ENCODE results near the gene CBARP. TPM values are rescaled to one million over a fixed set of nuclear protein-coding genes. Genes with fewer than 3 reads are reported as not detected.

The CBARP gene
- total and polyA plus RNA-seq, 2 experiments from 2014 or later = 0.41 to 4.5 TPM

GRCh38 chr19:1238369-1239303 is 831 bp upstream of the CBARP start:
- Histone ChIP-seq H3K4me1 (ENCODE audit: insufficient read depth) (peaks cover 23% of the 10 kb centered on the region), H3K9me3 (ENCODE audit: low read depth) (no peaks in the 10 kb centered on the region), H3K4me3 (no peak overlapping the region), H2AFZ (no peak overlapping the region), H3K79me2 (ENCODE audit: insufficient read depth) (peaks cover 24% of the 10 kb centered on the region), H3F3A (ENCODE audit: insufficient read depth) (peaks cover 23% of the 10 kb centered on the region), H3K4me2 (ENCODE audit: unreplicated experiment) (no peak overlapping the region), H3K9ac (peak overlapping the region; percentile 37; the same call in 1 of the 2 replicates), H4K20me1 (ENCODE audit: insufficient read depth) (no peaks in the 10 kb centered on the region), H3K27ac (no peak overlapping the region), H3K9me2 (ENCODE audit: insufficient read depth) (no peaks in the 10 kb centered on the region), H3K36me3 (ENCODE audit: low read depth) (no peaks in the 10 kb centered on the region), H3K27me3 (replicated peaks; ENCODE audit: insufficient read depth) (no peaks in the 10 kb centered on the region)
- in situ Hi-C loops (cut with MboI) = no loop called here
- DNase-seq = no peak
- 69 to 71% methylated on average over 28 to 34 of the region's 34 CpGs for WGBS, 2 experiments (ENCODE audit: low coverage in 1 of 2, low lambda C conversion rate in 2 of 2, missing lambda C conversion rate in 2 of 2)
- TF ChIP-seq EZH2 (IDR thresholded peaks at IDR 0.05; ENCODE audit: insufficient read depth, poor library complexity, severe bottlenecking) (no peak), EZH2phosphoT487 (IDR thresholded peaks at IDR 0.05; ENCODE audit: insufficient read depth, low read depth) (no peak)

GRCh38 chr19:1237027-1237659 is 662 bp downstream of the CBARP start:
- no peaks in the 10 kb centered on the region for H3K36me3 ChIP-seq (ENCODE audit: low read depth)
- peak overlapping the region; percentile 74 for H3K4me2 ChIP-seq (ENCODE audit: unreplicated experiment)
- no peaks in the 10 kb centered on the region for H3K27me3 ChIP-seq (replicated peaks; ENCODE audit: insufficient read depth)
- H3K79me2 ChIP-seq (ENCODE audit: insufficient read depth) = peaks cover 9% of the 10 kb centered on the region
- TF ChIP-seq EZH2 (IDR thresholded peaks at IDR 0.05; ENCODE audit: insufficient read depth, poor library complexity, severe bottlenecking) = no peak
- TF ChIP-seq EZH2phosphoT487 (IDR thresholded peaks at IDR 0.05; ENCODE audit: insufficient read depth, low read depth) = no peak
- WGBS, 2 experiments (ENCODE audit: low coverage in 1 of 2, low lambda C conversion rate in 2 of 2, missing lambda C conversion rate in 2 of 2) = 1% methylated on average over 18 to 56 of the region's 60 CpGs
- peak overlapping the region; percentile 70 for H2AFZ ChIP-seq
- no peaks in the 10 kb centered on the region for H3K9me3 ChIP-seq (ENCODE audit: low read depth)
- H3K9ac ChIP-seq = peak overlapping the region; percentile 76
- in situ Hi-C loops (cut with MboI) = no loop called here
- peaks cover 13% of the 10 kb centered on the region for H3K4me1 ChIP-seq (ENCODE audit: insufficient read depth)
- H3K27ac ChIP-seq = no peak overlapping the region
- peak; percentile 62 for DNase-seq
- no peaks in the 10 kb centered on the region for H4K20me1 ChIP-seq (ENCODE audit: insufficient read depth)
- H3K9me2 ChIP-seq (ENCODE audit: insufficient read depth) = no peaks in the 10 kb centered on the region
- H3F3A ChIP-seq (ENCODE audit: insufficient read depth) = peaks cover 21% of the 10 kb centered on the region
- peak overlapping the region; percentile 78 for H3K4me3 ChIP-seq

GRCh38 chr19:1236576-1236975 is 1.2 kb downstream of the CBARP start:
- Histone ChIP-seq H3K4me2 (ENCODE audit: unreplicated experiment) (peak overlapping the region; percentile 74), H3K36me3 (ENCODE audit: low read depth) (no peaks in the 10 kb centered on the region), H3F3A (ENCODE audit: insufficient read depth) (peaks cover 21% of the 10 kb centered on the region), H3K4me1 (ENCODE audit: insufficient read depth) (peaks cover 13% of the 10 kb centered on the region), H3K4me3 (peak overlapping the region; percentile 78), H3K9me3 (ENCODE audit: low read depth) (no peaks in the 10 kb centered on the region), H3K27ac (no peak overlapping the region), H2AFZ (no peak overlapping the region), H4K20me1 (ENCODE audit: insufficient read depth) (no peaks in the 10 kb centered on the region), H3K27me3 (replicated peaks; ENCODE audit: insufficient read depth) (no peaks in the 10 kb centered on the region), H3K79me2 (ENCODE audit: insufficient read depth) (0 out of 2 replicates have a peak, but pooled peaks cover 4% of the 10 kb centered on the region), H3K9ac (peak overlapping the region; percentile 76), H3K9me2 (ENCODE audit: insufficient read depth) (no peaks in the 10 kb centered on the region)
- whole genome bisulfite sequencing, 2 experiments (ENCODE audit: low coverage in 1 of 2, low lambda C conversion rate in 2 of 2, missing lambda C conversion rate in 2 of 2) = 21 to 41% methylated on average over 11 to 22 of the region's 42 CpGs
- TF ChIP-seq EZH2phosphoT487 (IDR thresholded peaks at IDR 0.05; ENCODE audit: insufficient read depth, low read depth) (no peak), EZH2 (IDR thresholded peaks at IDR 0.05; ENCODE audit: insufficient read depth, poor library complexity, severe bottlenecking) (no peak)
- in situ Hi-C loops (cut with MboI) = no loop called here
- DNase-seq = peak; percentile 49

- peak overlapping the region; percentile 53 for H3K4me3 ChIP-seq
- no peaks in the 10 kb centered on the region for H3K79me2 ChIP-seq (ENCODE audit: insufficient read depth)
- WGBS, 2 experiments (ENCODE audit: low coverage in 1 of 2, low lambda C conversion rate in 2 of 2, missing lambda C conversion rate in 2 of 2) = 77 to 84% methylated on average over 34 to 39 of the region's 39 CpGs
- no peak for TF ChIP-seq EZH2 (IDR thresholded peaks at IDR 0.05; ENCODE audit: insufficient read depth, poor library complexity, severe bottlenecking)
- no peak for TF ChIP-seq EZH2phosphoT487 (IDR thresholded peaks at IDR 0.05; ENCODE audit: insufficient read depth, low read depth)
- H3K9me2 ChIP-seq (ENCODE audit: insufficient read depth) = no peaks in the 10 kb centered on the region
- no peaks in the 10 kb centered on the region for H3K27me3 ChIP-seq (replicated peaks; ENCODE audit: insufficient read depth)
- H3F3A ChIP-seq (ENCODE audit: insufficient read depth) = peaks cover 21% of the 10 kb centered on the region
- H3K9ac ChIP-seq = peak overlapping the region; percentile 53; the same call in 1 of the 2 replicates
- H2AFZ ChIP-seq = no peak overlapping the region
- in situ Hi-C loops (cut with MboI) = no loop called here
- no peak overlapping the region for H3K27ac ChIP-seq
- H3K4me1 ChIP-seq (ENCODE audit: insufficient read depth) = peaks cover 7% of the 10 kb centered on the region; the same call in 1 of the 2 replicates
- H3K9me3 ChIP-seq (ENCODE audit: low read depth) = no peaks in the 10 kb centered on the region
- peak overlapping the region; percentile 20 for H3K4me2 ChIP-seq (ENCODE audit: unreplicated experiment)
- H4K20me1 ChIP-seq (ENCODE audit: insufficient read depth) = no peaks in the 10 kb centered on the region
- H3K36me3 ChIP-seq (ENCODE audit: low read depth) = no peaks in the 10 kb centered on the region
- DNase-seq = peak; percentile 58
Observed at GRCh38 chr19:1235625-1236538, 1.9 kb downstream of the CBARP start.

Data from GM23248 (cell line).